HepG2 (cell line): ENCODE results near the gene REM2. TPM values are rescaled to one million over a fixed set of nuclear protein-coding genes. Genes with fewer than 3 reads are reported as not detected.

Experiments used
- AGO1 ChIP-seq: fragments of 200-400 bp; formaldehyde crosslinking; IDR thresholded peaks from 2 replicates; pipeline ENCODE4 v1.6.1; 2017; ENCODE audit warnings: mild to moderate bottlenecking, low read depth, low read length, moderate library complexity; ENCODE audit not compliant: poor library complexity, severe bottlenecking
- ARNTL ChIP-seq: sonication (generic); formaldehyde crosslinking; IDR thresholded peaks from 2 replicates; pipeline ENCODE4 v1.4.0; 2020; ENCODE audit warnings: mild to moderate bottlenecking, missing genetic modification reagents
- CEBPG ChIP-seq: IDR thresholded peaks from 2 replicates; pipeline ENCODE4 v1.6.1; 2016
- ELF3 ChIP-seq: IDR thresholded peaks from 2 replicates; pipeline ENCODE4 v1.6.1; 2016; ENCODE audit warnings: missing genetic modification reagents, missing compliant biosample characterization
- EP300 ChIP-seq, 3 experiments: sonication (generic) in 1 of 3; formaldehyde crosslinking in 1 of 3; IDR thresholded peaks; 2 replicates each; pipeline versions ENCODE4 v1.5.1 to v1.6.1; 2011 to 2020; ENCODE audit warnings: low read depth in 2 of 3, low read length in 2 of 3, borderline replicate concordance in 1 of 3, improper control_type of control experiment in 1 of 3, mild to moderate bottlenecking in 1 of 3, missing genetic modification reagents in 1 of 3, moderate library complexity in 1 of 3
- HOXA3 ChIP-seq: sonication (generic); formaldehyde crosslinking; IDR thresholded peaks from 2 replicates; pipeline ENCODE4 v1.5.0; 2020; ENCODE audit warnings: missing genetic modification reagents
- MYC ChIP-seq: sonication (generic); formaldehyde crosslinking; IDR thresholded peaks from 2 replicates; pipeline ENCODE4 v1.9.0; 2021; ENCODE audit warnings: missing genetic modification reagents, borderline replicate concordance
- NFYB ChIP-seq: sonication (generic); formaldehyde crosslinking; IDR thresholded peaks from 2 replicates; pipeline ENCODE4 v1.4.0; 2020; ENCODE audit warnings: missing genetic modification reagents
- NPAS2 ChIP-seq: sonication (generic); formaldehyde crosslinking; IDR thresholded peaks from 2 replicates; pipeline ENCODE4 v1.8.0; 2022; ENCODE audit warnings: mild to moderate bottlenecking, missing genetic modification reagents, borderline replicate concordance
- NR1H2 ChIP-seq: sonication (generic); formaldehyde crosslinking; IDR thresholded peaks from 2 replicates; pipeline ENCODE4 v1.8.1; 2022; ENCODE audit warnings: low read depth, missing genetic modification reagents, borderline replicate concordance
- NR2C2 ChIP-seq: sonication (generic); formaldehyde crosslinking; IDR thresholded peaks from 2 replicates; pipeline ENCODE4 v1.4.0; 2020; ENCODE audit warnings: missing genetic modification reagents, mild to moderate bottlenecking, moderate library complexity, borderline replicate concordance
- SCMH1 ChIP-seq: sonication (generic); formaldehyde crosslinking; IDR thresholded peaks from 2 replicates; pipeline ENCODE4 v1.9.0; 2021; ENCODE audit warnings: missing genetic modification reagents, mild to moderate bottlenecking, borderline replicate concordance
- SOX13 ChIP-seq, 3 experiments: fragments of 450-650 bp in 1 of 3; sonication (generic) in 1 of 3; formaldehyde crosslinking in 1 of 3; IDR thresholded peaks in 2 of 3; conservative IDR thresholded peaks in 1 of 3; 2 replicates each; pipeline versions ENCODE4 v1.5.0 to v1.6.1; 2016 to 2020; ENCODE audit warnings: antibody characterized with exemption in 1 of 3, mild to moderate bottlenecking in 1 of 3, missing compliant biosample characterization in 1 of 3, missing genetic modification reagents in 1 of 3, moderate library complexity in 1 of 3
- TMF1 ChIP-seq: sonication (generic); formaldehyde crosslinking; IDR thresholded peaks from 2 replicates; pipeline ENCODE4 v1.8.1; 2022; ENCODE audit warnings: low read depth, missing genetic modification reagents
- YY1 ChIP-seq: IDR thresholded peaks from 2 replicates; pipeline ENCODE4 v1.6.1; 2011; ENCODE audit warnings: low read length, low read depth, moderate library complexity, mild to moderate bottlenecking; ENCODE audit not compliant: insufficient read depth, insufficient replicate concordance
- ZFYVE20 ChIP-seq: sonication (generic); formaldehyde crosslinking; IDR thresholded peaks from 2 replicates; pipeline ENCODE4 v1.8.0; 2023; ENCODE audit warnings: low read depth, mild to moderate bottlenecking, moderate library complexity, missing genetic modification reagents, borderline replicate concordance
- ZKSCAN8 ChIP-seq: IDR thresholded peaks from 2 replicates; pipeline ENCODE4 v1.6.1; 2016; ENCODE audit warnings: borderline replicate concordance, missing genetic modification reagents, missing compliant biosample characterization
- ZNF17 ChIP-seq: sonication (generic); formaldehyde crosslinking; IDR thresholded peaks from 2 replicates; pipeline ENCODE4 v1.5.0; 2020; ENCODE audit warnings: mild to moderate bottlenecking, missing genetic modification reagents
- ZNF263 ChIP-seq: sonication (generic); formaldehyde crosslinking; IDR thresholded peaks from 2 replicates; pipeline ENCODE4 v1.4.0; 2020; ENCODE audit warnings: missing genetic modification reagents
- ZNF383 ChIP-seq: sonication (generic); formaldehyde crosslinking; IDR thresholded peaks from 2 replicates; pipeline ENCODE4 v1.4.0; 2020; ENCODE audit warnings: missing genetic modification reagents, mild to moderate bottlenecking, borderline replicate concordance
- ZNF446 ChIP-seq: sonication (generic); formaldehyde crosslinking; IDR thresholded peaks from 2 replicates; pipeline ENCODE4 v1.5.0; 2020; ENCODE audit warnings: mild to moderate bottlenecking, missing genetic modification reagents
- ZNF547 ChIP-seq: sonication (generic); formaldehyde crosslinking; IDR thresholded peaks from 2 replicates; pipeline ENCODE4 v1.5.1; 2020; ENCODE audit warnings: mild to moderate bottlenecking, missing genetic modification reagents
- ZNF589 ChIP-seq: sonication (generic); formaldehyde crosslinking; conservative IDR thresholded peaks from 2 replicates; pipeline ENCODE4 v1.8.0; 2022; ENCODE audit warnings: mild to moderate bottlenecking, moderate library complexity, missing genetic modification reagents
- ZNF746 ChIP-seq: sonication (generic); formaldehyde crosslinking; IDR thresholded peaks from 2 replicates; pipeline ENCODE4 v1.8.0; 2022; ENCODE audit warnings: mild to moderate bottlenecking, missing genetic modification reagents
- ZSCAN21 ChIP-seq: sonication (generic); formaldehyde crosslinking; IDR thresholded peaks from 2 replicates; pipeline ENCODE4 v1.8.0; 2022; ENCODE audit warnings: mild to moderate bottlenecking, missing genetic modification reagents, moderate library complexity, borderline replicate concordance
- polyA plus RNA-seq, 8 experiments: library from polyadenylated mRNA; depleted of rRNA in 3 of 8; stranded (reverse) in 7 of 8; unstranded in 1 of 8; fragments of >200 nt; fragmentation: Illumina TruSeq in 4 of 8; extraction: Trizol in 4 of 8; gene quantifications; 2 replicates each; pipeline versions ENCODE4 v1.2.1 to v1.2.3, GENCODE V29; 2011 to 2016; ENCODE audit warnings: low read depth in 4 of 8, missing spikeins in 1 of 8, mixed read lengths in 1 of 8; ENCODE audit not compliant: insufficient read depth in 1 of 8
- total RNA-seq, 5 experiments: library from RNA; depleted of rRNA; stranded (reverse); fragments of >200 nt; fragmentation: Illumina TruSeq; extraction: Trizol; gene quantifications; 2 replicates each; pipeline ENCODE4 v1.2.3, GENCODE V29; 2016; ENCODE audit warnings: low read depth in 1 of 5
- TF ChIP-seq, protein P1 (sequence below): sonication (generic); formaldehyde crosslinking; IDR thresholded peaks from 2 replicates; pipeline ENCODE4 v1.4.0; 2020; ENCODE audit warnings: low read depth, mild to moderate bottlenecking, missing genetic modification reagents
- TF ChIP-seq, protein P2 (sequence below): sonication (generic); formaldehyde crosslinking; IDR thresholded peaks from 2 replicates; pipeline ENCODE4 v1.4.0; 2020; ENCODE audit warnings: missing genetic modification reagents

REM2 gene
- total and polyA plus RNA-seq, 2 of the 13 experiments (the other 11 are each of a cell fraction or from before 2014, with no cell fraction given): 0.20 TPM; not detected in 1

DNA sequence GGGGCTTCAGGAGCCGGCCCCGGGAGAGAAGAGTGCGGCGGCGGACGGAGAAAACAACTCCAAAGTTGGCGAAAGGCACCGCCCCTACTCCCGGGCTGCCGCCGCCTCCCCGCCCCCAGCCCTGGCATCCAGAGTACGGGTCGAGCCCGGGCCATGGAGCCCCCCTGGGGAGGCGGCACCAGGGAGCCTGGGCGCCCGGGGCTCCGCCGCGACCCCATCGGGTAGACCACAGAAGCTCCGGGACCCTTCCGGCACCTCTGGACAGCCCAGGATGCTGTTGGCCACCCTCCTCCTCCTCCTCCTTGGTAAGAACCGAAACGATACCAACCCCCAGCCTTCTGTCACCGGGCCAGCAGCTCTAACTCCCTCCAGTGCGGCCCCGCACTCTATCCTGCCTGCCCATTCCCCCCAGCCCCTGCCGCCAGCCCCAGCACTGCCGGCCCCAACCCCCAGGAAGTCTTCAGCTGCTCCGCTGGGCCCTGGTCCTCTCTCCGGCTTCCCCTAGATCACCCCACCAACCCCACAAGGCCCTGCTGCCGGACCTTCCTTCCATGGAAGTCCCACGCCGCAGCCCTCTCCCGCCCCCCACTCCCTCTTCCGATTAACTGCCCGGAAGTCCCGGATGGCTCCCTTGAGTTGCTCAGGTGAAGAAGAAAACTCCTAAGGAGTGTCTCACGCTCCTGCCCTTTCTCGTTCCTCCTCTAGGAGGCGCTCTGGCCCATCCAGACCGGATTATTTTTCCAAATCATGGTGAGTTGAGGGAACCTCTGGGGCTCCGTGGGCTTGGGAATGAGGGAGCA lies 10.8 kb upstream of the REM2 start (continued):
- TF ChIP-seq EP300 (IDR thresholded peaks at IDR 0.05; ENCODE audit: low read depth in 2 of 2, low read length in 2 of 2) (peak in 1 of 2 experiments; percentile 54; a peak in 2 of 4 replicates), EP300 (CRISPR knock-in tag; IDR thresholded peaks at IDR 0.05; ENCODE audit: borderline replicate concordance) (no peak), AGO1 (no peak), NFYB (CRISPR knock-in tag) (no peak), ZNF263 (CRISPR knock-in tag) (peak; percentile 14; the same call in 1 of the 2 replicates), ZKSCAN8 (CRISPR knock-in tag) (no peak; the same call in 1 of the 2 replicates), ARNTL (CRISPR knock-in tag) (no peak), ZNF446 (CRISPR knock-in tag) (peak; percentile 75; the same call in 1 of the 2 replicates), ZNF17 (CRISPR knock-in tag) (no peak), ZSCAN21 (CRISPR knock-in tag) (no peak), ZNF383 (CRISPR knock-in tag) (no peak), ZFYVE20 (no peak), NPAS2 (no peak), CEBPG (CRISPR knock-in tag) (peak; percentile 42; the same call in 1 of the 2 replicates), ZNF746 (CRISPR knock-in tag) (no peak), YY1 (peak; percentile 60), SOX13 (IDR thresholded peaks at IDR 0.05) (no peak), SOX13 (CRISPR knock-in tag; conservative IDR thresholded peaks at IDR 0.05 in 1 of 2, IDR thresholded peaks at IDR 0.05 in 1 of 2) (peak; percentile 31 to 50; a peak in 1 of 4 replicates), ZNF589 (CRISPR knock-in tag) (no peak), TMF1 (CRISPR knock-in tag) (no peak), ELF3 (peak; percentile 49; the same call in 1 of the 2 replicates), MYC (CRISPR knock-in tag) (peak; percentile 23; the same call in 1 of the 2 replicates), HOXA3 (CRISPR knock-in tag) (no peak; the same call in 1 of the 2 replicates), ZNF547 (0 out of 2 replicates have a peak, but pooled peaks have one; percentile 8), SCMH1 (CRISPR knock-in tag) (no peak), NR1H2 (CRISPR knock-in tag) (peak; percentile 68; the same call in 1 of the 2 replicates), NR2C2 (CRISPR knock-in tag) (0 out of 2 replicates have a peak, but pooled peaks have one; percentile 15)
- TF ChIP-seq, protein P1, sequence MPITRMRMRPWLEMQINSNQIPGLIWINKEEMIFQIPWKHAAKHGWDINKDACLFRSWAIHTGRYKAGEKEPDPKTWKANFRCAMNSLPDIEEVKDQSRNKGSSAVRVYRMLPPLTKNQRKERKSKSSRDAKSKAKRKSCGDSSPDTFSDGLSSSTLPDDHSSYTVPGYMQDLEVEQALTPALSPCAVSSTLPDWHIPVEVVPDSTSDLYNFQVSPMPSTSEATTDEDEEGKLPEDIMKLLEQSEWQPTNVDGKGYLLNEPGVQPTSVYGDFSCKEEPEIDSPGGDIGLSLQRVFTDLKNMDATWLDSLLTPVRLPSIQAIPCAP (CRISPR knock-in tag): no peak
- TF ChIP-seq, protein P2, sequence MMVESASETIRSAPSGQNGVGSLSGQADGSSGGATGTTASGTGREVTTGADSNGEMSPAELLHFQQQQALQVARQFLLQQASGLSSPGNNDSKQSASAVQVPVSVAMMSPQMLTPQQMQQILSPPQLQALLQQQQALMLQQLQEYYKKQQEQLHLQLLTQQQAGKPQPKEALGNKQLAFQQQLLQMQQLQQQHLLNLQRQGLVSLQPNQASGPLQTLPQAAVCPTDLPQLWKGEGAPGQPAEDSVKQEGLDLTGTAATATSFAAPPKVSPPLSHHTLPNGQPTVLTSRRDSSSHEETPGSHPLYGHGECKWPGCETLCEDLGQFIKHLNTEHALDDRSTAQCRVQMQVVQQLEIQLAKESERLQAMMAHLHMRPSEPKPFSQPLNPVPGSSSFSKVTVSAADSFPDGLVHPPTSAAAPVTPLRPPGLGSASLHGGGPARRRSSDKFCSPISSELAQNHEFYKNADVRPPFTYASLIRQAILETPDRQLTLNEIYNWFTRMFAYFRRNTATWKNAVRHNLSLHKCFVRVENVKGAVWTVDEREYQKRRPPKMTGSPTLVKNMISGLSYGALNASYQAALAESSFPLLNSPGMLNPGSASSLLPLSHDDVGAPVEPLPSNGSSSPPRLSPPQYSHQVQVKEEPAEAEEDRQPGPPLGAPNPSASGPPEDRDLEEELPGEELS (CRISPR knock-in tag): no peak
